ENCODE results near the gene CCDC124.

Gene CCDC124

GRCh38 chr19:17933414-17934129 is 757 bp downstream of the CCDC124 start:
- in situ Hi-C loops (cut with MboI; ENCODE audit: low sequenced_read_pairs) = no loop called here

GRCh38 chr19:17936379-17936778 is 3.6 kb downstream of the CCDC124 start:
- in situ Hi-C loops (cut with MboI; ENCODE audit: low sequenced_read_pairs) = no loop called here

GRCh38 chr19:17937371-17937900 is 4.6 kb downstream of the CCDC124 start:
- in situ Hi-C loops (cut with MboI; ENCODE audit: low sequenced_read_pairs) = no loop called here

- in situ Hi-C loops (cut with MboI; ENCODE audit: low sequenced_read_pairs) = no loop called here
Observed at GRCh38 chr19:17938092-17938845, 5.5 kb downstream of the CCDC124 start.

- in situ Hi-C loops (cut with MboI; ENCODE audit: low sequenced_read_pairs) = no loop called here
Observed at GRCh38 chr19:17942181-17942580, 9.4 kb downstream of the CCDC124 start.

GRCh38 chr19:17942582-17943273 is 9.9 kb downstream of the CCDC124 start:
- in situ Hi-C loops (cut with MboI; ENCODE audit: low sequenced_read_pairs) = no loop called here

- in situ Hi-C loops (cut with MboI; ENCODE audit: low sequenced_read_pairs) = no loop called here
Observed at GRCh38 chr19:17943274-17944221, 10.7 kb downstream of the CCDC124 start.

GRCh38 chr19:17944301-17944700 is 11.5 kb downstream of the CCDC124 start:
- in situ Hi-C loops (cut with MboI; ENCODE audit: low sequenced_read_pairs) = no loop called here

- in situ Hi-C loops (cut with MboI; ENCODE audit: low sequenced_read_pairs) = loop anchor here (5.0 kb wide), 1 partner anchor 45 kb away; no protein-coding TSS in a partner anchor
Observed at GRCh38 chr19:17946965-17947784, 14.4 kb downstream of the CCDC124 start.

- in situ Hi-C loops (cut with MboI; ENCODE audit: low sequenced_read_pairs) = loop anchor here (5.0 kb wide), 1 partner anchor 44 kb away; no protein-coding TSS in a partner anchor
Observed at GRCh38 chr19:17947815-17948513, 15.1 kb downstream of the CCDC124 start.

GRCh38 chr19:17948514-17948900 is 15.7 kb downstream of the CCDC124 start:
- in situ Hi-C loops (cut with MboI; ENCODE audit: low sequenced_read_pairs) = loop anchor here (5.0 kb wide), 1 partner anchor 44 kb away; no protein-coding TSS in a partner anchor

GRCh38 chr19:17948931-17949930 is 16.4 kb downstream of the CCDC124 start:
- in situ Hi-C loops (cut with MboI; ENCODE audit: low sequenced_read_pairs) = loop anchor here (5.0 kb wide), 1 partner anchor 43 kb away; no protein-coding TSS in a partner anchor

GRCh38 chr19:17949956-17950309 is 17.1 kb downstream of the CCDC124 start:
- in situ Hi-C loops (cut with MboI; ENCODE audit: low sequenced_read_pairs) = loop anchor here (5.0 kb wide), 1 partner anchor 42 kb away; no protein-coding TSS in a partner anchor

GRCh38 chr19:17950310-17951156 is 17.7 kb downstream of the CCDC124 start:
- in situ Hi-C loops (cut with MboI; ENCODE audit: low sequenced_read_pairs) = no loop called here

GRCh38 chr19:17951157-17951989 is 18.6 kb downstream of the CCDC124 start:
- in situ Hi-C loops (cut with MboI; ENCODE audit: low sequenced_read_pairs) = no loop called here

All from HL-60/S4 treated with phorbol 12-myristate 13-acetate at 8.2 ng/mL for 4 days and 3 days (cell line).